HepG2 (cell line): ENCODE measurements around the gene TEC.

Experiments
- ELF4 ChIP-seq: sonication (generic); formaldehyde crosslinking; IDR thresholded peaks from 2 replicates; pipeline ENCODE4 v1.5.0; 2020; ENCODE audit warnings: missing genetic modification reagents, mild to moderate bottlenecking, moderate library complexity, borderline replicate concordance
- HBP1 ChIP-seq: IDR thresholded peaks from 2 replicates; pipeline ENCODE4 v1.6.1; 2016; ENCODE audit warnings: low read depth, control low read depth
- MXI1 ChIP-seq: IDR thresholded peaks from 3 replicates; pipeline ENCODE4 v1.6.1; 2012; ENCODE audit warnings: low read depth, low read length, inconsistent platforms, borderline replicate concordance
- NFE2 ChIP-seq: sonication (generic); formaldehyde crosslinking; IDR thresholded peaks from 2 replicates; pipeline ENCODE4 v1.4.0; 2020; ENCODE audit warnings: missing genetic modification reagents
- RAD51 ChIP-seq: fragments of 450-650 bp; IDR thresholded peaks from 2 replicates; pipeline ENCODE4 v1.6.1; 2016; ENCODE audit warnings: borderline replicate concordance
- RXRA ChIP-seq: sonication (generic); formaldehyde crosslinking; IDR thresholded peaks from 2 replicates; pipeline ENCODE4 v1.5.1; 2020; ENCODE audit warnings: missing genetic modification reagents
- TF ChIP-seq, protein P1 (sequence below): sonication (generic); formaldehyde crosslinking; conservative IDR thresholded peaks from 2 replicates; pipeline ENCODE4 v1.8.1; 2023; ENCODE audit warnings: missing genetic modification reagents
- TF ChIP-seq, protein P2 (sequence below): sonication (generic); formaldehyde crosslinking; IDR thresholded peaks from 2 replicates; pipeline ENCODE4 v1.5.0; 2020; ENCODE audit warnings: mild to moderate bottlenecking, missing genetic modification reagents, moderate library complexity

DNA sequence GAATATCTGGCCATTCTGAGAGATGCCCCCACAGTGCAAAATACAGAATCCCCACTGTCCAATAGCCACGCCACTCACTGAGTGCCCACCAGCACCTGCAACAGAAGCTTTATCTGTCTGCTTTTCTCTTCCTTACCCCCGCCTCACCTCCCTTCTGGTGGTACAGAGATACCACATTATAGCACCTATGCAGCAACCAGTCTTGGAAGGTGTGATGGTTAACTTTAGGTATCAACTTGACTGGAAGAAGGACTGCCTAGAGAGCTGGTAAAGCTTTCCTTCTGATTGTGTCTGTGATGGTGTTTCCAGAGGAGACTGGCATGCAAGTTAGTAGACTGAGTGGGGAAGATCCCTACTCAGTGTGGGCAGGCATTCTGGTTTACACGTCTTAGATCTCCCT lies 73.8 kb downstream of the TEC start:
- TF ChIP-seq, protein P1, sequence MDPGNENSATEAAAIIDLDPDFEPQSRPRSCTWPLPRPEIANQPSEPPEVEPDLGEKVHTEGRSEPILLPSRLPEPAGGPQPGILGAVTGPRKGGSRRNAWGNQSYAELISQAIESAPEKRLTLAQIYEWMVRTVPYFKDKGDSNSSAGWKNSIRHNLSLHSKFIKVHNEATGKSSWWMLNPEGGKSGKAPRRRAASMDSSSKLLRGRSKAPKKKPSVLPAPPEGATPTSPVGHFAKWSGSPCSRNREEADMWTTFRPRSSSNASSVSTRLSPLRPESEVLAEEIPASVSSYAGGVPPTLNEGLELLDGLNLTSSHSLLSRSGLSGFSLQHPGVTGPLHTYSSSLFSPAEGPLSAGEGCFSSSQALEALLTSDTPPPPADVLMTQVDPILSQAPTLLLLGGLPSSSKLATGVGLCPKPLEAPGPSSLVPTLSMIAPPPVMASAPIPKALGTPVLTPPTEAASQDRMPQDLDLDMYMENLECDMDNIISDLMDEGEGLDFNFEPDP: no peak
- TF ChIP-seq ELF4 (CRISPR knock-in tag) (no peak), MXI1 (no peak), RXRA (CRISPR knock-in tag) (no peak), HBP1 (CRISPR knock-in tag) (no peak), NFE2 (CRISPR knock-in tag) (no peak), RAD51 (no peak)
- TF ChIP-seq, protein P2, sequence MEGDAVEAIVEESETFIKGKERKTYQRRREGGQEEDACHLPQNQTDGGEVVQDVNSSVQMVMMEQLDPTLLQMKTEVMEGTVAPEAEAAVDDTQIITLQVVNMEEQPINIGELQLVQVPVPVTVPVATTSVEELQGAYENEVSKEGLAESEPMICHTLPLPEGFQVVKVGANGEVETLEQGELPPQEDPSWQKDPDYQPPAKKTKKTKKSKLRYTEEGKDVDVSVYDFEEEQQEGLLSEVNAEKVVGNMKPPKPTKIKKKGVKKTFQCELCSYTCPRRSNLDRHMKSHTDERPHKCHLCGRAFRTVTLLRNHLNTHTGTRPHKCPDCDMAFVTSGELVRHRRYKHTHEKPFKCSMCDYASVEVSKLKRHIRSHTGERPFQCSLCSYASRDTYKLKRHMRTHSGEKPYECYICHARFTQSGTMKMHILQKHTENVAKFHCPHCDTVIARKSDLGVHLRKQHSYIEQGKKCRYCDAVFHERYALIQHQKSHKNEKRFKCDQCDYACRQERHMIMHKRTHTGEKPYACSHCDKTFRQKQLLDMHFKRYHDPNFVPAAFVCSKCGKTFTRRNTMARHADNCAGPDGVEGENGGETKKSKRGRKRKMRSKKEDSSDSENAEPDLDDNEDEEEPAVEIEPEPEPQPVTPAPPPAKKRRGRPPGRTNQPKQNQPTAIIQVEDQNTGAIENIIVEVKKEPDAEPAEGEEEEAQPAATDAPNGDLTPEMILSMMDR (CRISPR knock-in tag): no peak
